GM21528 (cell line): ENCODE results near the gene C5orf22.
"Not testable (repeated sequence)": the region's sequence is repeated elsewhere in the genome, so short reads cannot be mapped to it uniquely, and the experiment has no call there.

Source experiments
- ATAC-seq: cut with Tn5 transposase; IDR thresholded peaks from one replicate; pipeline ENCODE4 v1.9.1; 2021; ENCODE audit warnings: mild to moderate bottlenecking, moderate library complexity; ENCODE audit not compliant: unreplicated experiment, low FRiP score

The C5orf22 gene

GRCh38 chr5:31598640-31599611, 66.8 kb downstream of the C5orf22 start:
- ATAC-seq: no peak

DNA sequence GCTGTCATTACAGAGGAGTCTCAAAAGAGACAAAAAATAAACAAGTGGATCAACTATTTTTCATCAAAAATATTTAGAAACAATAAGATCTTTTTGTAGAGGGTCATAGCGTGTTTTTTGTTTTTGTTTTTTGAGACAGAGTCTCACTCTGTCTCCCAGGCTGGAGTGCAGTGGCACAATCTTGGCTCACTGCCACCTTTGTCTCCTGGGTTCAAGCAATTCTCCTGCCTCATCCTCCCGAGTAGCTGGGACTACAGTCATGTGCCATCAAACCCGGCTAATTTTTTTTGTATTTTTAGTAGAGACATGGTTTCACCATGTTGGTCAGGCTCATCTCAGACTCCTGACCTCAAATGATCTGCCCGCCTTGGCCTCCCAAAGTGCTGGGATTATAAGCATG, 70.2 kb downstream of the C5orf22 start:
- not testable (repeated sequence) for ATAC-seq

DNA sequence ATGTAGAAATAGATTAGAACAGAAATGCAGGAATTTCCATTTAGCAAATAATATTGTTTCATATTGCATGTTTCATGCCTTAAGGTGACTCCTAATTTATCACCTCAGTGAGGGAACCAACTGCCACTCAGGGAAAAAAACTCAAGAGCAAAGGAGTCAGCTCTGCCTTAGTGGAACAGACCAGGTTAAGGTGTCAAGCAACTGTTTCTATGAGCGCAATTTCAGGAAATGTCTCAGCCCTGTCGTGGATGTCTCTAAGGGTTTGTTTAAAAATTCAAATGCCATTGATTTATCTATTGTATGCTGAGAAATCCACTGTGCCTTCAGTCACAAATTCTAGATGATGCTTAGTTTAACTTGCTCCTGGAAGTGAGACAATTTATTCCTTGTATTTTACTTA, 72.1 kb downstream of the C5orf22 start:
- no peak for ATAC-seq

GRCh38 chr5:31604644-31605043, 72.5 kb downstream of the C5orf22 start:
- no peak for ATAC-seq
